Measurements from ENCODE around the gene TRIM62. TPM values are rescaled to one million over a fixed set of nuclear protein-coding genes. Genes with fewer than 3 reads are reported as not detected.
A peak's percentile ranks its signal among the peaks of the same experiment; 100 is the strongest.

Gene TRIM62
- total and polyA plus RNA-seq, 4 experiments from 2014 or later, result 7.2 to 26.2 (median 13.8) TPM

DNA sequence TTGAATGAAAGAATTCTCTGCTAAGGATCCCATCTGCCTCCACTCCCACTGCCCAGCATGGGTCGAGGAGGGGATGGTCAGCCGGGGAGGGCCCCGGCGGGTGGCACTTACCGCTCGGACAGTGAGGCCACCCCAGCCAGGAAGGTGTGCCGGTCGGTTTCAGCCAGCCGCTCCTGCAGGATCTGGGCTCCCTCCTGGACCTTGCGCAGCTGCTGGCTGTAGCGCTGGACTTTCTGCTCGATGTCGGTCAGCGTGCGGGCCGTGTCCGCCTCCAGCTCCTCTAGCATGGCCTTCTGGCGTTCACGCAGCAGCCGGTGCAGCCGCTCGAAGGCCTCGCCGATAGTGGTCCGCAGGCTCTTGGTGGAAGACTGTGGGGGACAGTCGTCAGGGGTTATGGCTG lies 22.3 kb downstream of the TRIM62 start:
- ChIA-PET POLR2A (ENCODE audit: partially characterized antibody) (interaction anchor here (1.1 kb wide), 1 partner anchor 22 kb away, joined by 3 read pairs; the partner anchor contains the start of gene TRIM62), CTCF (ENCODE audit: partially characterized antibody) (interaction anchor here (1.0 kb wide), 1 partner anchor 33 kb away, joined by 3 read pairs; no protein-coding TSS in a partner anchor)
- Mint-ChIP-seq H3K9me3 (no peaks in the 10 kb centered on the region), H3K27me3 (no peaks in the 10 kb centered on the region), H3K36me3 (peaks cover 37 to 52% of the 10 kb centered on the region in 2 donors), H3K4me3 (no peak overlapping the region), H3K4me1 (peaks cover 0 to 3% (median under 1%) of the 10 kb centered on the region in 4 donors), H3K27ac (no peak overlapping the region)
- DNase-seq, result no peak
- Histone ChIP-seq H3K27me3 (ENCODE audit: insufficient read depth, low read length) (no peaks in the 10 kb centered on the region), H3K4me3 (ENCODE audit: low read length in 2 of 2) (no peak overlapping the region), H3K36me3 (ENCODE audit: insufficient read depth, low read length) (peaks cover 13% of the 10 kb centered on the region), H3K4me1 (ENCODE audit: insufficient read depth, low read length) (no peaks in the 10 kb centered on the region), H3K9me3 (ENCODE audit: control insufficient read depth in 1 of 2, low read length in 2 of 2) (no peaks in the 10 kb centered on the region), H3K27ac (ENCODE audit: low read depth, low read length) (no peak overlapping the region)
- intact Hi-C loops (cut with micrococcal nuclease), result no loop called here

DNA sequence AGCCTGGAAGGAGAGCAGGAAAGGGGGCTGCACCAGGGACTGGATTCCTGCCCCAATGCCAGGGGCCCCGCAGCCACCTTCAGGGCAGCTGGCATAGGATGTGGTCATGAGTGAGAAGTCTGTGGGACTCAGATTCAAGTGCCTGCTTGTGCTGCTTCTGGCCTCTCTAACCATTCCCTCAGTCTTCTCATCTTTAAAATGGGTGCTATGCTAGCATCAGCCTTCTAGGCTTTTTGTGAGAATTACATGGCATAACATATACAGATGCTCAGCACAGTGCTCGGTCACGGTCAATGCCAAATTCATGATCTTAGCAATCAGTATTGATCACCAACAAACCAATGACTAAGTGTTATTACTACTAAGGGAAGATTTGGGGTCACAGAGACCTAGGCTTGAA lies 23.5 kb downstream of the TRIM62 start:
- no peak overlapping the region for H3K4me3 ChIP-seq (ENCODE audit: low read length in 2 of 2)
- Mint-ChIP-seq H3K27me3 (no peaks in the 10 kb centered on the region), H3K9me3 (no peaks in the 10 kb centered on the region), H3K4me3 (no peak overlapping the region), H3K36me3 (peaks cover 39 to 55% of the 10 kb centered on the region in 2 donors), H3K27ac (no peak overlapping the region), H3K4me1 (peaks cover 0 to 4% (median 4%) of the 10 kb centered on the region in 4 donors)
- no peaks in the 10 kb centered on the region for H3K27me3 ChIP-seq (ENCODE audit: insufficient read depth, low read length)
- H3K4me1 ChIP-seq (ENCODE audit: insufficient read depth, low read length), result no peaks in the 10 kb centered on the region
- intact Hi-C loops (cut with micrococcal nuclease), result no loop called here
- CTCF ChIA-PET (ENCODE audit: partially characterized antibody), result no interaction called here
- H3K36me3 ChIP-seq (ENCODE audit: insufficient read depth, low read length), result peaks cover 17% of the 10 kb centered on the region
- no peak for DNase-seq
- POLR2A ChIA-PET (ENCODE audit: partially characterized antibody), result no interaction called here
- no peak overlapping the region for H3K27ac ChIP-seq (ENCODE audit: low read depth, low read length)
- no peaks in the 10 kb centered on the region for H3K9me3 ChIP-seq (ENCODE audit: control insufficient read depth in 1 of 2, low read length in 2 of 2)

DNA sequence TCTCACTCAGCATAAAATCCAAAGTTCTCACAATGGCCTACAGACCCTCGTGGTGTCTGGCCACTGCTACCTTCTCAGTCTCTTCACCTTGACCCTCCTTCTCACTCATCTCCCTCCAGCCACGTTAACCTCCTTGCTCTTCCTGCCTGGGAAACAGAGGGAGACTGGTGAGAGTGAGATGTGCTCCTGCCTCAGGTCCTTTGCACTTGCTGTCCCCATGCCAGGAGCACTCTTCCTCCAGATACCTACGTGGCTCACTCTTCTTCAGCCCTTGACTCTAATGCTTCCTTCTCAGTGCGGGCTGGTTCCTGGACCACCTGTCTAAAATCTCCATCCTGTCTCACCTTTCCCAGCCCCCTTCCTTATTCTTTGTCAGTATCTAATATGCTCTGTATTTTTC lies 24.7 kb downstream of the TRIM62 start:
- H3K27ac ChIP-seq (ENCODE audit: low read depth, low read length), result no peak overlapping the region
- Mint-ChIP-seq H3K4me3 (no peak overlapping the region), H3K27ac (peak overlapping the region in 1 of 7 donors; percentile 12), H3K4me1 (peaks cover 0 to 4% (median 4%) of the 10 kb centered on the region in 4 donors), H3K27me3 (no peaks in the 10 kb centered on the region), H3K9me3 (no peaks in the 10 kb centered on the region), H3K36me3 (peaks cover 39 to 57% of the 10 kb centered on the region in 2 donors)
- POLR2A ChIA-PET (ENCODE audit: partially characterized antibody), result no interaction called here
- no peaks in the 10 kb centered on the region for H3K4me1 ChIP-seq (ENCODE audit: insufficient read depth, low read length)
- DNase-seq, result no peak
- intact Hi-C loops (cut with micrococcal nuclease), result no loop called here
- H3K27me3 ChIP-seq (ENCODE audit: insufficient read depth, low read length), result no peaks in the 10 kb centered on the region
- CTCF ChIA-PET (ENCODE audit: partially characterized antibody), result no interaction called here
- peaks cover 17% of the 10 kb centered on the region for H3K36me3 ChIP-seq (ENCODE audit: insufficient read depth, low read length)
- no peaks in the 10 kb centered on the region for H3K9me3 ChIP-seq (ENCODE audit: control insufficient read depth in 1 of 2, low read length in 2 of 2)
- H3K4me3 ChIP-seq (ENCODE audit: low read length in 2 of 2), result no peak overlapping the region

DNA sequence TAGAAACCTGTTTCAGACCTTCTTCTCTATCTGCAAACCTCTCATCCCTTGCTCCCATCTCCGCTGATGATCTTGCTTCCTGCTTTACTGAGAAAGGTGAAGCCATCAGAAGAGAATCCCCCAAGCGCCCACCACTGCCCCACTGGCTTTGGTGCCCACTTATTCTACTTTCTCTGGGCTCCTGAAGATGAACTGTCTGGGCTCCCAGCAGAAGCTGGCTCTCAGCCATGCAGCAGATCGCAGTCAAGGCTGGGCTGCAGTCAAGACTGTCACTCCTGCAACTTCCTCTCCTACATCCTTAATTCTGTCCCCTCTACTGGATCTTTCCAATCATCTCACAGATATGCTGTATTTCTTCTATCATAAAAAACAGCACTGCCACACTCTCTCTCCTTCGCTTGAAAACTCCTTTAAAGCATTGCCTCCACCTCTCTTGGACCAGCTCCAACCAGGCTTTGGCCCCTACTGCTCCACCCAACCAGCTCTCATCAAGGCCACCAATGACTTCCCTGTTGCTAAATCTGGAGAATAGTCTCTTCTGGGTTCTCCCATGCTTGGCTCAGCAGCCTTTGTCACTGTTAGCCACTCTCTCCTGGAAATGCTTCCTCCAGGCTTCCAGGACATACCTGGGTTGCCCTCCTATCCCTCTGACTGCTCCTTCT lies 25.8 kb downstream of the TRIM62 start:
- no peak for DNase-seq
- peaks cover 17% of the 10 kb centered on the region for H3K36me3 ChIP-seq (ENCODE audit: insufficient read depth, low read length)
- H3K27me3 ChIP-seq (ENCODE audit: insufficient read depth, low read length), result no peaks in the 10 kb centered on the region
- no peaks in the 10 kb centered on the region for H3K9me3 Mint-ChIP-seq
- H3K27me3 Mint-ChIP-seq, result no peaks in the 10 kb centered on the region
- H3K27ac Mint-ChIP-seq, result peak overlapping the region in 6 of 7 donors; percentile 27 to 83 (median 66)
- ChIA-PET CTCF (ENCODE audit: partially characterized antibody) (no interaction called here), POLR2A (ENCODE audit: partially characterized antibody) (no interaction called here)
- no peak overlapping the region for H3K27ac ChIP-seq (ENCODE audit: low read depth, low read length)
- H3K4me1 Mint-ChIP-seq, result peaks cover 0 to 4% (median 4%) of the 10 kb centered on the region in 4 donors
- intact Hi-C loops (cut with micrococcal nuclease), result no loop called here
- H3K9me3 ChIP-seq (ENCODE audit: control insufficient read depth in 1 of 2, low read length in 2 of 2), result no peaks in the 10 kb centered on the region
- H3K4me3 ChIP-seq (ENCODE audit: low read length in 2 of 2), result no peak overlapping the region
- peaks cover 34 to 52% of the 10 kb centered on the region in 2 donors for H3K36me3 Mint-ChIP-seq
- H3K4me1 ChIP-seq (ENCODE audit: insufficient read depth, low read length), result no peaks in the 10 kb centered on the region
- no peak overlapping the region for H3K4me3 Mint-ChIP-seq

DNA sequence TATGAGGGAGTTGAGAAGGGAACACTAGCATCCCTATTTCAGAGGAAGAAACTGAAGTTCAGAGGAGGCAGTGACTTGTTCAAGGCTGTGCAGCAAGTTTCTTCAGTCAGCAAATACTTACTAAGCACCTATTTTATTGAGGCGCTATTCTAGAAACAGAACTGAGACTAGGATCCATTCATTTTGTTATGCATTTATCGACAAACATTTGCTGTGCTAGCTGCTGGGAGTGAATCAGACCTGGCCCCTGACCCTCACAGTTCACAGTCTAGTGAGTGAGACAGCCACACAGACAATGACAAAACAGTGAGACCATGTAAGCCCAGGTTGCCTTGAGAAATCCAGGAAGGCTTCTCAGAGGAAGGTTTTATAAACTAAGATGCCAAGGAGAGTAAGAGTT lies 28.2 kb downstream of the TRIM62 start:
- intact Hi-C loops (cut with micrococcal nuclease), result no loop called here
- Mint-ChIP-seq H3K27ac (peak overlapping the region in 3 of 7 donors; percentile 7 to 80 (median 64)), H3K9me3 (no peaks in the 10 kb centered on the region), H3K4me1 (peaks cover 0 to 4% (median 3%) of the 10 kb centered on the region in 4 donors), H3K36me3 (peaks cover 29 to 60% of the 10 kb centered on the region in 2 donors), H3K4me3 (no peak overlapping the region), H3K27me3 (no peaks in the 10 kb centered on the region)
- ChIA-PET CTCF (ENCODE audit: partially characterized antibody) (no interaction called here), POLR2A (ENCODE audit: partially characterized antibody) (no interaction called here)
- Histone ChIP-seq H3K27ac (ENCODE audit: low read depth, low read length) (no peak overlapping the region), H3K4me3 (ENCODE audit: low read length in 2 of 2) (no peak overlapping the region), H3K9me3 (ENCODE audit: control insufficient read depth in 1 of 2, low read length in 2 of 2) (no peaks in the 10 kb centered on the region), H3K36me3 (ENCODE audit: insufficient read depth, low read length) (peaks cover 17% of the 10 kb centered on the region), H3K4me1 (ENCODE audit: insufficient read depth, low read length) (no peaks in the 10 kb centered on the region), H3K27me3 (ENCODE audit: insufficient read depth, low read length) (no peaks in the 10 kb centered on the region)
- DNase-seq, result no peak

DNA sequence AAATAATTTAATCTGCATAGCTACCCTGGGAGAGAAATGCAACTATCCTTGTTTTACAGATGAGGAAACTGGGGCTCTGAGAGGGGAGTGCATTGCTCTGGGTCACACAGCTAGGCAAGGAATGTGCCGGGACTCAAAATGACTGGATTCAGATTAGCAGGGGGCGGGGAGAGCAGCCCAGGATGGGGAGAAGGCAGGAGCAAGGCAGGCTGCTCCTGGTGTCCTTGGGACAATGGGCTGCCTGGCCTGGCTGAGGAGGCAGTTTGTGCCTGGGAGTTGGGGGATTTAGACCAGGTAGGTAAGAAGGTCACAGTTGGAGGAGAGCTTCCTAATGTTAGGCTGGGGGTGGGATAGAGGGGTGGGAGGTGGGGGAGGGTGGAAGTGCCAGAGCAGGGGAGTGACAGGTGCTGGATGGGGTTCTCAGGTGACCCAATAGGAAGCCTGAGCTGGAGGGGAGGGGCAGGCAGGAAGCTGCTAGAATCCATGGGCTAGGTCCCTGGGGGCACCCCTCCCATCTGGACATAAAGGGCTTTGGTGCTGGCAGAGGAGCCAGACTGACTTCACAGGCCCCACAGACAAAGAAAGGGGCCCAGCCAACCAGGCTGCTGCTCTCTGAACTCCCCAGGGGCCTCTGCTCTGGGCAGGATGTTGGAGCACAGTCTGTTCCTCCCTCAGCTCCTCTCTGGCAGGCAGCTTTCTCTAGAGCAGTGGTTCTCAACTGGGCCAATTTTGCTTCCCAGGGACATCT lies 29.0 kb downstream of the TRIM62 start:
- intact Hi-C loops (cut with micrococcal nuclease), result no loop called here
- ChIA-PET CTCF (ENCODE audit: partially characterized antibody) (no interaction called here), POLR2A (ENCODE audit: partially characterized antibody) (interaction anchor here (0.8 kb wide), 1 partner anchor 26 kb away, joined by 4 read pairs; no protein-coding TSS in a partner anchor)
- no peak overlapping the region for H3K4me3 Mint-ChIP-seq
- peaks cover 0 to 4% (median 3%) of the 10 kb centered on the region in 4 donors for H3K4me1 Mint-ChIP-seq
- H3K27me3 Mint-ChIP-seq, result no peaks in the 10 kb centered on the region
- peaks cover 12% of the 10 kb centered on the region for H3K36me3 ChIP-seq (ENCODE audit: insufficient read depth, low read length)
- DNase-seq, result no peak
- H3K27ac ChIP-seq (ENCODE audit: low read depth, low read length), result no peak overlapping the region
- H3K27me3 ChIP-seq (ENCODE audit: insufficient read depth, low read length), result no peaks in the 10 kb centered on the region
- peak overlapping the region in 3 of 7 donors; percentile 24 to 38 (median 36) for H3K27ac Mint-ChIP-seq
- no peak overlapping the region for H3K4me3 ChIP-seq (ENCODE audit: low read length in 2 of 2)
- H3K4me1 ChIP-seq (ENCODE audit: insufficient read depth, low read length), result no peaks in the 10 kb centered on the region
- no peaks in the 10 kb centered on the region for H3K9me3 ChIP-seq (ENCODE audit: control insufficient read depth in 1 of 2, low read length in 2 of 2)
- H3K9me3 Mint-ChIP-seq, result no peaks in the 10 kb centered on the region
- peaks cover 26 to 56% of the 10 kb centered on the region in 2 donors for H3K36me3 Mint-ChIP-seq

DNA sequence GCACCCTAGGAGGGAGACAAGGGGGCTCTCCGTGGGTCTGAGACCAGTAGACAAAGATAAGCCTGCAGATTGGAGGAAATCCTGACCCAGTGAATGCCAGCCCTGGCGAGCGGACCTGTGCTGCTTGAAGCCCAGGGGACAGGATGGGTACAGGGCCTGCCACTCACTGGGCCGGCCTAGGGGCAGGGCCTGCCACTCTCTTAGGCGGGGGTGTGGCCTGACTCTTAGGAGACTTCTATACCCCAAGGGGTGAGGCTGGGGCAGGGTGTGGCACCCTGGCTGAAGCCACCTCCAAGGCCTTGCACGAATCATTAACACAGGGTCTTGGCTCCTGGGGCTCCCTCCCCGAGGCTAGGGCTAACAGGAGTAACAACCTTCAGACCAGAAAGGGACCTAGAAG lies 30.7 kb downstream of the TRIM62 start:
- POLR2A ChIA-PET (ENCODE audit: partially characterized antibody), result interaction anchor here (1.1 kb wide), 1 partner anchor 24 kb away, joined by 4 read pairs; no protein-coding TSS in a partner anchor
- no peak overlapping the region for H3K27ac ChIP-seq (ENCODE audit: low read depth, low read length)
- no peaks in the 10 kb centered on the region for H3K27me3 ChIP-seq (ENCODE audit: insufficient read depth, low read length)
- Mint-ChIP-seq H3K27me3 (no peaks in the 10 kb centered on the region), H3K27ac (peak overlapping the region in 1 of 7 donors; percentile 23), H3K36me3 (peaks cover 20 to 56% of the 10 kb centered on the region in 2 donors), H3K9me3 (no peaks in the 10 kb centered on the region), H3K4me1 (peaks cover 0 to 6% (median 4%) of the 10 kb centered on the region in 4 donors), H3K4me3 (no peak overlapping the region)
- CTCF ChIA-PET (ENCODE audit: partially characterized antibody), result interaction anchor here (1.5 to 1.6 kb wide), 2 partner anchors 14 to 24 kb away, joined by 3 to 4 read pairs; no protein-coding TSS in a partner anchor
- no peaks in the 10 kb centered on the region for H3K9me3 ChIP-seq (ENCODE audit: control insufficient read depth in 1 of 2, low read length in 2 of 2)
- peaks cover 17% of the 10 kb centered on the region for H3K36me3 ChIP-seq (ENCODE audit: insufficient read depth, low read length)
- H3K4me1 ChIP-seq (ENCODE audit: insufficient read depth, low read length), result no peaks in the 10 kb centered on the region
- H3K4me3 ChIP-seq (ENCODE audit: low read length in 2 of 2), result no peak overlapping the region
- intact Hi-C loops (cut with micrococcal nuclease), result no loop called here
- no peak for DNase-seq

All from CD4-positive, alpha-beta memory T cell (primary cell).